Keratinocyte (primary cell): ENCODE results near the gene OR2W1. TPM values are rescaled to one million over a fixed set of nuclear protein-coding genes. Genes with fewer than 3 reads are reported as not detected.

Experiments
- DNase-seq: peaks from one replicate; pipeline ENCODE4 v3.0.0-alpha.2; 2011; ENCODE audit warnings: low read depth, missing footprints, low spot score
- FAIRE-seq: peaks from 2 replicates; lab custom pipeline; 2011; peaks lifted over from hg19 to GRCh38; lab: Jason Lieb, UNC
- H2AFZ ChIP-seq: 2 replicates; pipeline ENCODE4 v1.6.0; 2012; ENCODE audit warnings: low read length, control low read depth, inconsistent platforms; ENCODE audit not compliant: control insufficient read depth
- H3K27ac ChIP-seq: 2 replicates; pipeline ENCODE4 v1.5.1; 2011; ENCODE audit warnings: low read length; ENCODE audit not compliant: control insufficient read depth, insufficient read depth
- H3K27me3 ChIP-seq: 3 replicates; pipeline ENCODE4 v1.6.0; 2011; ENCODE audit warnings: low read length; ENCODE audit not compliant: control insufficient read depth, insufficient read depth; ENCODE audit errors: extremely low read depth
- H3K36me3 ChIP-seq, 2 experiments: 2 replicates in 1 of 2; 3 replicates in 1 of 2; pipeline ENCODE4 v1.5.1; 2011; ENCODE audit warnings: low read length in 2 of 2, mild to moderate bottlenecking in 1 of 2; ENCODE audit not compliant: control insufficient read depth in 2 of 2, insufficient read depth in 2 of 2; ENCODE audit errors: extremely low read depth in 1 of 2
- H3K4me1 ChIP-seq: 3 replicates; pipeline ENCODE4 v1.5.1; 2011; ENCODE audit warnings: low read length; ENCODE audit not compliant: control insufficient read depth, insufficient read depth; ENCODE audit errors: extremely low read depth
- H3K4me2 ChIP-seq: 3 replicates; pipeline ENCODE4 v1.6.0; 2011; ENCODE audit warnings: low read depth, low read length; ENCODE audit not compliant: control insufficient read depth, insufficient read depth; ENCODE audit errors: extremely low read depth
- H3K4me3 ChIP-seq, 3 experiments: fragments of 200-600 bp in 1 of 3; sonication (generic) in 1 of 3; 2 replicates in 2 of 3; 3 replicates in 1 of 3; pipeline ENCODE4 v1.5.1; 2011 to 2016; ENCODE audit warnings: low read length in 3 of 3, mild to moderate bottlenecking in 3 of 3, control low read depth in 2 of 3, inconsistent platforms in 1 of 3, low read depth in 1 of 3, mixed read lengths in 1 of 3, mixed run types in 1 of 3, moderate library complexity in 1 of 3; ENCODE audit not compliant: control insufficient read depth in 2 of 3, insufficient read depth in 2 of 3; ENCODE audit errors: extremely low read depth in 1 of 3
- H3K79me2 ChIP-seq: 2 replicates; pipeline ENCODE4 v1.6.0; 2012; ENCODE audit warnings: low read length; ENCODE audit not compliant: control insufficient read depth, insufficient read depth
- H3K9ac ChIP-seq: 3 replicates; pipeline ENCODE4 v1.6.0; 2011; ENCODE audit warnings: low read length; ENCODE audit not compliant: control insufficient read depth, insufficient read depth; ENCODE audit errors: extremely low read depth
- H3K9me1 ChIP-seq: 3 replicates; pipeline ENCODE4 v1.6.0; 2011; ENCODE audit warnings: low read length; ENCODE audit not compliant: control insufficient read depth, insufficient read depth; ENCODE audit errors: extremely low read depth
- H3K9me3 ChIP-seq: 2 replicates; pipeline ENCODE4 v1.5.1; 2012; ENCODE audit warnings: low read depth, low read length; ENCODE audit not compliant: control insufficient read depth
- H4K20me1 ChIP-seq: 3 replicates; pipeline ENCODE4 v1.6.0; 2011; ENCODE audit warnings: low read length; ENCODE audit not compliant: control insufficient read depth, insufficient read depth; ENCODE audit errors: extremely low read depth
- CTCF ChIP-seq, 3 experiments: IDR thresholded peaks in 1 of 3; conservative IDR thresholded peaks in 1 of 3; optimal IDR thresholded peaks in 1 of 3; 2 replicates in 2 of 3; 3 replicates in 1 of 3; pipeline versions ENCODE3 to v1.5.1; 2011; ENCODE audit warnings: low read length in 3 of 3, mild to moderate bottlenecking in 3 of 3, moderate library complexity in 2 of 3, control low read depth in 1 of 3, inconsistent platforms in 1 of 3; ENCODE audit not compliant: insufficient read depth in 2 of 3; ENCODE audit errors: extremely low read depth in 1 of 3
- EZH2 ChIP-seq: IDR thresholded peaks from one replicate; pipeline ENCODE4 v1.6.1; 2012; ENCODE audit warnings: inconsistent platforms, mild to moderate bottlenecking, low read length, moderate library complexity
- dilution Hi-C: fragments of 300-500 bp; cut with MboI; formaldehyde crosslinking; loops from one replicate; pipeline ENCODE4 v1.7.0; 2020; ENCODE audit warnings: low sequenced_read_pairs; ENCODE audit not compliant: extremely low pct_ligation_motif_present
- polyA plus RNA-seq, 5 experiments: library from polyadenylated mRNA; depleted of rRNA in 3 of 5; stranded (reverse) in 3 of 5; stranded (forward) in 1 of 5; unstranded in 1 of 5; fragments of >200 nt; gene quantifications; 1 replicate in 1 of 5; 2 replicates in 3 of 5; 3 replicates in 1 of 5; pipeline versions ENCODE4 v1.2.1 to v1.2.3, GENCODE V29; 2011 to 2012; ENCODE audit warnings: missing spikeins in 2 of 5, low read depth in 1 of 5, low replicate concordance in 1 of 5

The OR2W1 gene
- polyA plus RNA-seq, 1 donor (not counting 4 experiments of a cell fraction or from before 2014, with no cell fraction given), result not detected

- Histone ChIP-seq H3K27ac (no peak overlapping the region), H2AFZ (no peak overlapping the region), H3K9me3 (no peaks in the 10 kb centered on the region), H4K20me1 (no peaks in the 10 kb centered on the region), H3K4me3 (no peak overlapping the region), H3K9me1 (no peaks in the 10 kb centered on the region), H3K4me1 (no peaks in the 10 kb centered on the region), H3K27me3 (no peaks in the 10 kb centered on the region), H3K9ac (no peak overlapping the region), H3K4me2 (no peak overlapping the region), H3K79me2 (no peaks in the 10 kb centered on the region), H3K36me3 (no peaks in the 10 kb centered on the region)
- DNase-seq (no peak), FAIRE-seq (peak; percentile 34)
- dilution Hi-C loops, result no loop called here
- TF ChIP-seq EZH2 (no peak), CTCF (optimal IDR thresholded peaks at IDR 0.05 in 1 of 3, IDR thresholded peaks at IDR 0.05 in 1 of 3, conservative IDR thresholded peaks at IDR 0.05 in 1 of 3; ENCODE audit: extremely low read depth in 1 of 3, insufficient read depth in 2 of 3, low read length in 3 of 3) (peak; percentile 79 to 92 (median 82))
These were observed 27.1 kb upstream of the OR2W1 start for GRCh38 chr6:29071831-29072723.

DNA sequence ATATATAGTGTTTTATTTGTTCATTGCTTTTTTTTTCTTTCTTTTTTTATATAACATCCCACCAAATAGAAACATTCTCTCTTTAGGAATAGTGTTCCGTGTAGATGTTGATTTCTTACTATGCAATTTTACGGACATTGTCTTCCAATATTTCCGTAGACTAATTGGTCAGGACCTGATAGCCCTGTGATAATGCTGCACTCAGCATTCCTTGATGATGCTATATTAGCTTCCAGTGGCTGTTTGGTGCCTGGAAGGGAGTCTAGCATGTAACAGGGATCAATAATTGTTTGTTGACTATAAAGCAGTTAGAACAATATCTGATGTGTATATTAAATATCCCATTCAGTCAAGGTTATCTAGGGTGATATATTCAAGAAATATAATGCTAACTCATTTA lies 6.7 kb upstream of the OR2W1 start:
- Histone ChIP-seq H3K4me1 (no peaks in the 10 kb centered on the region), H3K9me3 (no peaks in the 10 kb centered on the region), H3K27ac (no peak overlapping the region), H3K79me2 (no peaks in the 10 kb centered on the region), H3K27me3 (no peaks in the 10 kb centered on the region), H2AFZ (no peak overlapping the region), H4K20me1 (no peaks in the 10 kb centered on the region), H3K36me3 (no peaks in the 10 kb centered on the region), H3K4me2 (no peak overlapping the region), H3K9ac (no peak overlapping the region), H3K4me3 (no peak overlapping the region), H3K9me1 (no peaks in the 10 kb centered on the region)
- TF ChIP-seq CTCF (optimal IDR thresholded peaks at IDR 0.05 in 1 of 3, IDR thresholded peaks at IDR 0.05 in 1 of 3, conservative IDR thresholded peaks at IDR 0.05 in 1 of 3; ENCODE audit: extremely low read depth in 1 of 3, insufficient read depth in 2 of 3, low read length in 3 of 3) (no peak), EZH2 (no peak)
- dilution Hi-C loops, result no loop called here
- no peak for FAIRE-seq
- no peak for DNase-seq
